Fibroblast of lung (primary cell): ENCODE measurements around the gene ITPA.

Experiments used
- CTCF ChIP-seq, 2 donors: IDR thresholded peaks in 1 of 2; conservative IDR thresholded peaks in 1 of 2; 1 replicate in 1 of 2; 2 replicates in 1 of 2; pipeline ENCODE4 v1.5.1; 2011 to 2012; ENCODE audit warnings: low read length in 2 of 2, control low read depth in 1 of 2, inconsistent platforms in 1 of 2, low read depth in 1 of 2, mild to moderate bottlenecking in 1 of 2
- EZH2 ChIP-seq: IDR thresholded peaks from 2 replicates; pipeline ENCODE4 v1.5.1; 2012; ENCODE audit warnings: low read length, control low read depth, mild to moderate bottlenecking; ENCODE audit errors: missing control alignments

GRCh38 chr20:3229798-3230197 is 20.5 kb downstream of the ITPA start:
- TF ChIP-seq CTCF (conservative IDR thresholded peaks at IDR 0.05 in 1 of 2, IDR thresholded peaks at IDR 0.05 in 1 of 2; ENCODE audit: low read depth in 1 of 2, low read length in 2 of 2) (no peak), EZH2 (no peak)
